Trophoblast cell (in vitro differentiated cells and primary cell): ENCODE measurements around the gene KCNS3.

Source experiments
- DNase-seq, 2 donors: peaks; one replicate each; pipeline ENCODE4 v3.0.0-alpha.2; 2016
- H2AFZ ChIP-seq: 2 replicates; pipeline ENCODE4 v1.6.1; 2013; ENCODE audit warnings: low read length, moderate library complexity, mild to moderate bottlenecking; ENCODE audit not compliant: insufficient read depth, poor library complexity
- H2AK5ac ChIP-seq: 2 replicates; pipeline ENCODE4 v1.6.1; 2013; ENCODE audit warnings: mild to moderate bottlenecking, low read length
- H2BK120ac ChIP-seq: 2 replicates; pipeline ENCODE4 v1.6.1; 2013; ENCODE audit warnings: low read length, mild to moderate bottlenecking, moderate library complexity; ENCODE audit not compliant: insufficient read depth, poor library complexity
- H2BK12ac ChIP-seq: 2 replicates; pipeline ENCODE4 v1.6.1; 2013; ENCODE audit warnings: mild to moderate bottlenecking, low read length, moderate library complexity
- H2BK5ac ChIP-seq: 2 replicates; pipeline ENCODE4 v1.6.1; 2013; ENCODE audit warnings: low read length, low read depth, moderate library complexity, mild to moderate bottlenecking; ENCODE audit not compliant: poor library complexity
- H3K14ac ChIP-seq: 2 replicates; pipeline ENCODE4 v1.6.1; 2013; ENCODE audit warnings: mild to moderate bottlenecking, low read length
- H3K18ac ChIP-seq: 2 replicates; pipeline ENCODE4 v1.6.1; 2013; ENCODE audit warnings: mild to moderate bottlenecking, low read length
- H3K23ac ChIP-seq: 2 replicates; pipeline ENCODE4 v1.6.1; 2013; ENCODE audit warnings: low read length
- H3K27ac ChIP-seq: 2 replicates; pipeline ENCODE4 v1.5.1; 2013; ENCODE audit warnings: low read depth, mild to moderate bottlenecking, inconsistent platforms, low read length, moderate library complexity
- H3K27me3 ChIP-seq: 2 replicates; pipeline ENCODE4 v1.6.1; 2013; ENCODE audit warnings: inconsistent platforms, mild to moderate bottlenecking, low read length, moderate library complexity; ENCODE audit not compliant: insufficient read depth
- H3K36me3 ChIP-seq, 2 experiments: 1 replicate in 1 of 2; 2 replicates in 1 of 2; pipeline ENCODE4 v1.6.1; 2013; ENCODE audit warnings: low read length in 2 of 2, mild to moderate bottlenecking in 2 of 2, moderate library complexity in 1 of 2; ENCODE audit not compliant: insufficient read depth in 2 of 2, control insufficient read depth in 1 of 2
- H3K4ac ChIP-seq: 2 replicates; pipeline ENCODE4 v1.6.1; 2013; ENCODE audit warnings: low read depth, mild to moderate bottlenecking, low read length, moderate library complexity
- H3K4me1 ChIP-seq, 2 experiments: 1 replicate in 1 of 2; 2 replicates in 1 of 2; pipeline ENCODE4 v1.6.1; 2013; ENCODE audit warnings: low read length in 2 of 2, mild to moderate bottlenecking in 2 of 2, moderate library complexity in 1 of 2; ENCODE audit not compliant: insufficient read depth in 2 of 2, control insufficient read depth in 1 of 2
- H3K4me2 ChIP-seq: 2 replicates; pipeline ENCODE4 v1.6.1; 2013; ENCODE audit warnings: inconsistent platforms, mild to moderate bottlenecking, low read length, moderate library complexity
- H3K4me3 ChIP-seq: 2 replicates; pipeline ENCODE4 v1.5.1; 2013; ENCODE audit warnings: mild to moderate bottlenecking, low read depth, low read length, inconsistent platforms
- H3K79me1 ChIP-seq: one replicate; pipeline ENCODE4 v1.6.1; 2013; ENCODE audit warnings: low read length
- H3K79me2 ChIP-seq: 2 replicates; pipeline ENCODE4 v1.6.1; 2013; ENCODE audit warnings: low read length, mild to moderate bottlenecking; ENCODE audit not compliant: control insufficient read depth, insufficient read depth, poor library complexity
- H3K9ac ChIP-seq: 2 replicates; pipeline ENCODE4 v1.6.1; 2013; ENCODE audit warnings: mild to moderate bottlenecking, low read length
- H3K9me3 ChIP-seq: 2 replicates; pipeline ENCODE4 v1.6.1; 2013; ENCODE audit warnings: low read depth, mild to moderate bottlenecking, control low read depth, inconsistent platforms, low read length; ENCODE audit not compliant: insufficient read depth
- H4K12ac ChIP-seq: 2 replicates; pipeline ENCODE4 v1.6.1; 2013; ENCODE audit warnings: low read depth, mild to moderate bottlenecking, low read length, moderate library complexity
- H4K8ac ChIP-seq: 2 replicates; pipeline ENCODE4 v1.6.1; 2013; ENCODE audit warnings: low read depth, mild to moderate bottlenecking, low read length, moderate library complexity
- H4K91ac ChIP-seq: one replicate; pipeline ENCODE4 v1.6.1; 2013; ENCODE audit warnings: low read depth, mild to moderate bottlenecking, low read length, moderate library complexity
- WGBS: extraction: QIAGEN DNeasy Blood & Tissue Kit; methylation state at CpG from one replicate; pipeline ENCODE4 v1.1.7; 2013; ENCODE audit warnings: missing lambda C conversion rate; ENCODE audit not compliant: insufficient read length, insufficient coverage; ENCODE audit errors: extremely low coverage; 5-methylcytosine and 5-hydroxymethylcytosine counted together

The KCNS3 gene

DNA sequence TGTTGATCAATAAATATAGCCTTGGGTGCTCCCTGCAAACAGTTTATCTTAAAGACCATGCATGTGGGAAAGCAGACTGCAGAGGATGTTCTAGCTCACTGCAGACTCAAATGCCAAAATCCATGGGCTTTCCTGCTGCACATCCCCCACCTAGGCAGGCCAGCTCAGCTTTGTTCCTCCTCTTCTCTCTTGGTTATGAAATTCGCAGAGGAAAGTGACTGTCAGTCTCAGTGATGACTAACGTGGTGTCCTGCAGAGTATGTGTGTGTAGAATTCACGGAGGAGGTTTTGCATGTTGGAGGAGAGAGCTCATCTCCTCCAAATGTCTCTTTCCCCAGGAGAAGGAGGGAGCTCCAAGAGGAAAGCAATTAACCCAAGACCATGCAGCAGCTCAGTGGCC lies 21.4 kb upstream of the KCNS3 start:
- H3K4ac ChIP-seq: no peak overlapping the region
- DNase-seq: no peak
- H2BK12ac ChIP-seq: no peak overlapping the region
- H3K36me3 ChIP-seq: no peaks in the 10 kb centered on the region
- H4K8ac ChIP-seq: no peak overlapping the region
- H3K18ac ChIP-seq: no peak overlapping the region
- no peak overlapping the region for H4K12ac ChIP-seq
- H3K23ac ChIP-seq: no peak overlapping the region
- WGBS: no CpG with 5 or more reads among the region's 3 CpGs
- H3K79me1 ChIP-seq: no peaks in the 10 kb centered on the region
- H3K9ac ChIP-seq: no peak overlapping the region
- no peaks in the 10 kb centered on the region for H3K4me1 ChIP-seq
- H3K27me3 ChIP-seq: no peaks in the 10 kb centered on the region
- H2BK5ac ChIP-seq: no peak overlapping the region
- no peak overlapping the region for H4K91ac ChIP-seq
- H3K14ac ChIP-seq: no peak overlapping the region
- H3K4me3 ChIP-seq: no peak overlapping the region
- H2AK5ac ChIP-seq: no peak overlapping the region
- no peak overlapping the region for H3K4me2 ChIP-seq
- no peaks in the 10 kb centered on the region for H3K9me3 ChIP-seq
- H2BK120ac ChIP-seq: no peak overlapping the region
- H3K27ac ChIP-seq: no peak overlapping the region
- H2AFZ ChIP-seq: no peak overlapping the region
- no peaks in the 10 kb centered on the region for H3K79me2 ChIP-seq

DNA sequence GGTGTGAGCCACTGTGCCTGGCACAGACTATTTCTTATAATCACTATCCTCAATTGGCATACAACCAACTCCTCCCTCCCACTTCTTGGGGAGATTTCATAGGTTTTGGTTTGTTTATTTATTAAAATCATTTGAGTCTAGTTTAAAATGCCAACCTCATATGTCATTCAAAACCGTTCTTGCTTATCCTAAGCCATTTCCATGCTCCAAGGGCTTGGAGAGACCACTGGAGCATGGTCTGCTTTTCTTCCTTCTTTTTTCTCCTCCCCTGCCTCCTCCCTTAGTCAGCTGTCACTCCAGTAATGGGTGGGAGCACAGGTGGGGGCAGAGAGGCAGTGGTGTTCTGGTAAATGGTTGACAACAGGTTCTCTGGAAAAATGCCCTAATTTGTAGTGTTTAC lies 20.4 kb upstream of the KCNS3 start:
- Histone ChIP-seq H3K4me1 (no peaks in the 10 kb centered on the region), H3K36me3 (no peaks in the 10 kb centered on the region), H4K12ac (no peak overlapping the region), H2AK5ac (no peak overlapping the region), H2BK5ac (no peak overlapping the region), H4K8ac (no peak overlapping the region), H3K4me2 (no peak overlapping the region), H3K9ac (no peak overlapping the region), H3K79me1 (no peaks in the 10 kb centered on the region), H3K18ac (no peak overlapping the region), H4K91ac (no peak overlapping the region), H2BK120ac (no peak overlapping the region), H3K27me3 (no peaks in the 10 kb centered on the region), H3K4ac (no peak overlapping the region), H3K9me3 (no peaks in the 10 kb centered on the region), H3K14ac (no peak overlapping the region), H2BK12ac (no peak overlapping the region), H3K4me3 (no peak overlapping the region), H3K27ac (no peak overlapping the region), H2AFZ (no peak overlapping the region), H3K79me2 (no peaks in the 10 kb centered on the region), H3K23ac (no peak overlapping the region)
- no peak for DNase-seq
- WGBS: no CpG with 5 or more reads among the region's 1 CpG

DNA sequence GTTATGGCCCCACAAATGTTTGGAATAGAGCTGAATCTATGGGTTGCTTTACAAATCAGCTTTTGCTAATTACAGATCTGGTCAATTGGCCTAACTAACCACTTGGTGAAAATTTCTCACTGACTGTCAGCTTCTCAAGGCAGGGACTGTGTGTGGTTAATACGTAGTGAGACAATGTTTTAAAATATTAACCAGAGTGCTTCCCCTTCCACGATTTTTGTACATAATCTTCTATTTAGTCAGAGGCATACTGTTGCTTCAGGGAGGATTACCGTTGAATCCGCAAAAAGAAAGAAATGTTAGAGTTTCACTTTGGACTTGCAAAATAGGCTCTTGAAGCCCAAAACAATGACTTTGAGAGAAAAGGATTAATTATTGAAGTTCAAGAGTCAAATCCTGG lies 14.9 kb upstream of the KCNS3 start:
- Histone ChIP-seq H3K23ac (no peak overlapping the region), H4K12ac (no peak overlapping the region), H2BK120ac (no peak overlapping the region), H3K9me3 (no peaks in the 10 kb centered on the region), H3K4me3 (no peak overlapping the region), H2AFZ (no peak overlapping the region), H4K8ac (no peak overlapping the region), H3K18ac (no peak overlapping the region), H2BK5ac (no peak overlapping the region), H4K91ac (no peak overlapping the region), H3K9ac (no peak overlapping the region), H3K27me3 (no peaks in the 10 kb centered on the region), H3K36me3 (no peaks in the 10 kb centered on the region), H3K4me1 (no peaks in the 10 kb centered on the region), H3K14ac (no peak overlapping the region), H3K79me1 (no peaks in the 10 kb centered on the region), H3K4me2 (no peak overlapping the region), H3K4ac (no peak overlapping the region), H3K27ac (no peak overlapping the region), H2BK12ac (no peak overlapping the region), H2AK5ac (no peak overlapping the region), H3K79me2 (no peaks in the 10 kb centered on the region)
- no peak for DNase-seq
- no CpG with 5 or more reads among the region's 4 CpGs for WGBS

DNA sequence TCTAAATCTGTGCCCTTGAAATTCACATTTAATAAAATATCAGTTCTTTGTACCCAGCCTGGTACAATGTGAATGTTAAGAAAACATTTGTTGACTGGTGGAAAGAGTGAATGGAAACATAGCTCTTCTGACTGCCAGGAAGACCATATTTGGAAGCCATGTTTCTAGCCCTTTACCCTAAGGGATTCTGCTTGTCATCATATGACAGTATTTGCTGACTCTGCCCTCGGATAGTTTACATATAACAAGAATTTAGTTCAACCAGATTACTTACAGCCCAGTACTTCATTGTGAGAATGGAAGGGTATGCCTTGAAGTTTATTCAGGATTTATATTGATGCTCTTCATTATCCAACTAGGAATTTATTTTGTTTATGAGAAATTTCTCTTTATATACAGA lies 13.8 kb upstream of the KCNS3 start:
- Histone ChIP-seq H3K14ac (no peak overlapping the region), H3K36me3 (no peaks in the 10 kb centered on the region), H3K4me3 (no peak overlapping the region), H2BK12ac (no peak overlapping the region), H2AFZ (no peak overlapping the region), H3K9me3 (peaks cover 2% of the 10 kb centered on the region), H3K4me1 (no peaks in the 10 kb centered on the region), H3K23ac (no peak overlapping the region), H4K12ac (no peak overlapping the region), H3K4me2 (no peak overlapping the region), H3K27me3 (no peaks in the 10 kb centered on the region), H3K79me2 (no peaks in the 10 kb centered on the region), H3K27ac (no peak overlapping the region), H4K8ac (no peak overlapping the region), H3K4ac (no peak overlapping the region), H2AK5ac (no peak overlapping the region), H3K79me1 (no peaks in the 10 kb centered on the region), H3K9ac (no peak overlapping the region), H4K91ac (no peak overlapping the region), H3K18ac (no peak overlapping the region), H2BK120ac (no peak overlapping the region), H2BK5ac (no peak overlapping the region)
- DNase-seq: no peak
- no CpG with 5 or more reads among the region's 1 CpG for WGBS
